Brain microvascular endothelial cell (primary cell): Measurements from ENCODE around the gene METTL2A.
A peak's percentile ranks its signal among the peaks of the same experiment; 100 is the strongest.
"Not testable (repeated sequence)": the region's sequence is repeated elsewhere in the genome, so short reads cannot be mapped to it uniquely, and the experiment has no call there.

ENCODE experiments used
- DNase-seq: peaks from one replicate; pipeline ENCODE4 v3.0.0-alpha.2; 2020
- H3K27ac ChIP-seq: fragments of 250-450 bp; sonication (Bioruptor Pico); 2 replicates; pipeline ENCODE4 v1.5.1; 2020; ENCODE audit warnings: mild to moderate bottlenecking, moderate library complexity
- H3K27me3 ChIP-seq: fragments of 250-450 bp; sonication (Bioruptor Pico); replicated peaks from 2 replicates; pipeline ENCODE4 v1.5.1; 2020; ENCODE audit warnings: mild to moderate bottlenecking
- H3K36me3 ChIP-seq: fragments of 250-450 bp; sonication (Bioruptor Pico); replicated peaks from 2 replicates; pipeline ENCODE4 v1.5.1; 2020; ENCODE audit warnings: mild to moderate bottlenecking
- H3K4me3 ChIP-seq: 2 replicates; pipeline ENCODE4 v1.5.1; 2011; ENCODE audit warnings: low read depth, mild to moderate bottlenecking, control low read depth, low read length, moderate library complexity
- CTCF ChIP-seq: IDR thresholded peaks from 2 replicates; pipeline ENCODE4 v1.5.1; 2011; ENCODE audit warnings: low read depth, mild to moderate bottlenecking, moderate library complexity, low read length, control low read depth, inconsistent platforms; ENCODE audit errors: missing control alignments
- in situ Hi-C: cut with HindIII; loops from 2 replicates; pipeline ENCODE4 v1.10.0; 2017; ENCODE audit warnings: low sequenced_read_pairs, low pct_ligation_motif_present

Gene METTL2A

DNA sequence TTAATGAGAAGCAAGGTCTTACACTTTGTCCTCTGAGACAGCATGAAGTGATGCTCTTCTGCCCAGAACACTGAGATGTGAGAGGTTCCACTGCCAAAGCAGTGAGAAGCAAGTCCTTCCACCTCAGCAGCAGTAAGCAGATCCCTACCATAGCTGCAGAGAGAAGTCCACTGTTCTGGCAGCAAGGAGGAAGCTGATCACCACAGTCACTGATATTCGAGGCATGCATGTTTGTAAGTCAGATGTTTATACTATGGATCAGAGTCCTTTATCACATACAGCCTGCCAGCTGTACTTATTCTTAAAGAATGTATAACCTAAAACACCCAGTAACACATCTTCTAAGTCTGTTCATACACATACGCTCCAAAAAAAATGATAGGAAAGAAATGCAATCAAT lies 18.2 kb upstream of the METTL2A start:
- no peaks in the 10 kb centered on the region for H3K36me3 ChIP-seq
- TF ChIP-seq CTCF, result no peak
- in situ Hi-C loops, result no loop called here
- no peak overlapping the region for H3K27ac ChIP-seq
- no peaks in the 10 kb centered on the region for H3K27me3 ChIP-seq
- H3K4me3 ChIP-seq, result no peak overlapping the region
- peak; percentile 1 for DNase-seq

- DNase-seq, H3K36me3 ChIP-seq, in situ Hi-C loops: not testable (repeated sequence)
These were observed 10.6 kb upstream of the METTL2A start for GRCh38 chr17:62413090-62413489.

GRCh38 chr17:62426214-62426613 lies 2.5 kb downstream of the METTL2A start:
- H3K27ac ChIP-seq, H3K4me3 ChIP-seq, H3K27me3 ChIP-seq, in situ Hi-C loops, H3K36me3 ChIP-seq, DNase-seq: not testable (repeated sequence)

More at GRCh38 chr17:62413090-62413489, 10.6 kb upstream of the METTL2A start:
- not testable (repeated sequence) for H3K4me3 ChIP-seq, H3K27me3 ChIP-seq, H3K27ac ChIP-seq

- H3K27ac ChIP-seq, in situ Hi-C loops, H3K36me3 ChIP-seq, H3K4me3 ChIP-seq, DNase-seq, H3K27me3 ChIP-seq: not testable (repeated sequence)
These were observed 11.6 kb downstream of the METTL2A start for GRCh38 chr17:62435251-62435650.

GRCh38 chr17:62441181-62441580 lies 17.5 kb downstream of the METTL2A start:
- H3K27ac ChIP-seq, in situ Hi-C loops, H3K27me3 ChIP-seq, DNase-seq, H3K4me3 ChIP-seq: not testable (repeated sequence)
- peaks cover 20% of the 10 kb centered on the region for H3K36me3 ChIP-seq

DNA sequence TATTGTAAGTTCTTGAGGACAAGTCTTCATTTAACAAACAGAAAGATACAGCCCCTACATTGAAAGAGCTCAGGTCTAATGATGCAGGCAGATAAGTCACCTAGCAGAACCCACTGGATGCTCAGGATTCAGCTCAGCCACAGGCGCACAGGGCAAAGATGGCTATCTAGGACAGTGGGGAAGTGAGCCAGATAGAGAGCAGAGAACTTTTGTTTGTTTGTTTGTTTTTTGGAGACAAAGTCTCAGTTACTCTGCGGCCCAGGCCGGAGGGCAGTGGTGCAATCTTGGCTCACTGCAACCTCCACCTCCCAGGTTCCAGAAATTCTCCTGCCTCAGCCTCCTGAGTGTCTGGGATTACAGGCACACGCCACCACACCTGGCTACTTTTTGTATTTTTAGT lies 20.4 kb downstream of the METTL2A start:
- no peak for DNase-seq
- H3K4me3 ChIP-seq, result no peak overlapping the region
- in situ Hi-C loops, result no loop called here
- peaks cover 28% of the 10 kb centered on the region for H3K36me3 ChIP-seq
- TF ChIP-seq CTCF, result no peak
- no peak overlapping the region for H3K27ac ChIP-seq
- H3K27me3 ChIP-seq, result no peaks in the 10 kb centered on the region

GRCh38 chr17:62445791-62446190 lies 22.1 kb downstream of the METTL2A start:
- H3K27me3 ChIP-seq, H3K4me3 ChIP-seq, H3K27ac ChIP-seq, in situ Hi-C loops, DNase-seq: not testable (repeated sequence)
- peaks cover 27% of the 10 kb centered on the region for H3K36me3 ChIP-seq

DNA sequence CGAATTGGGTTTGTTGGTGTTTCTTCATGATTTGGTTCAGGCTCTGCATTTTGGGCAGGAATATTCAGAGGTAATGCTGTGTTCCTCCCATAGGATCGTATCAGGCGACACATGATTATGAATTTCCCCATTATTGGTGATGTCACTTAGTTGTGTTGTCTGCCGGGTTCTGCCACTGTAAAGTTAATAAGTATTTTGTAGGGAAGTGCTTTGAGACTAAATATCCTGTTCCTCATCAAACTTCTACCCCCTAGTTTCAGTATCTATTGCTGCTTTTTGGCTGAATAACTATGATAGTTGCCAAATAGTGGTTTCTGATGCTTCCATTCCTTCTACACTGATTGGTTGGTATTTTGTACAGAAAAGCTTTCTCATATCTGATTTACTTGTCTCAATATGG lies 28.5 kb downstream of the METTL2A start:
- DNase-seq, H3K27ac ChIP-seq, H3K27me3 ChIP-seq, in situ Hi-C loops, H3K36me3 ChIP-seq, H3K4me3 ChIP-seq: not testable (repeated sequence)

DNA sequence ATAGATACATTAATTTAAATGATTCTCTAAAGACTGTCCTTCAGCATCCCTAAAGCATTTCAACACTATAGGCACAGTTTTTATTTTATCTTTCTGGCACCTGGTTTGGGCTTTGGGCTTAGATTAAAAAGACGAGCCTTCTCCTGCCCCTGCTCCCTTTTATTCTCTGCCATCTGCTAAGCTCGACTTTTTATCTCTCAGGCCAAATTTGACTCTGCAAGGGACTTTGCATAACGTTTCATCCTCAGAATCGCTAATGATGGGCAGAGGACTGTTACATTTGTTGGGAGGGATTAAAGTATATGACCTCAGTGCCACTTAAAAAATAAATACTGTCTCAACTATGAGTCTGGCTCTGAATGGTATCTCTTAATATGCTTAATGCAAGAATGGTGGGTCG lies 29.3 kb downstream of the METTL2A start:
- in situ Hi-C loops, result not testable (repeated sequence)

GRCh38 chr17:62453656-62454055 lies 30.0 kb downstream of the METTL2A start:
- H3K27ac ChIP-seq, DNase-seq, H3K36me3 ChIP-seq, H3K4me3 ChIP-seq, H3K27me3 ChIP-seq, in situ Hi-C loops: not testable (repeated sequence)

More for the DNA sequence above, 29.3 kb downstream of the METTL2A start:
- not testable (repeated sequence) for H3K36me3 ChIP-seq, H3K27me3 ChIP-seq, H3K27ac ChIP-seq, DNase-seq, H3K4me3 ChIP-seq

DNA sequence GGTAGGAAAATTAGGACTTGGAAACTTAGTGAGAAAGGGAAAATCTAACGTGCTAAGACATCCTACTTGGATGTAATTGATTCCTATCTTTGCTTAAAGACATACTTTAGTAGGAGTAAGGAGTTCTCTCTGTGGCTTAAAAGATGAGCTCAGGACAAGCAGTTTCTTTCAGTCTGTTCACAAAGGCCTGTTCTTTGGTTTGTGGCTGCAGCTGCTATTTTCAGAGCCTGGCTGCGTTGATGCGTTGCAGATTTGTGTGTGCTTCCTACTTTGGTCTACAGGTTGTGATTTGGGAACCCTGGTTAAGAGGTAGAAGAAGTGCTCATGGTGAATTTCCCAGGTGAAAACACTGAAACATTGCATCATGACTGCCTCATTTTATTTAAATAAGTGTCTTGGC lies 30.4 kb downstream of the METTL2A start:
- H3K4me3 ChIP-seq, H3K36me3 ChIP-seq, H3K27ac ChIP-seq, in situ Hi-C loops, H3K27me3 ChIP-seq, DNase-seq: not testable (repeated sequence)
